Measurements from ENCODE around the gene LMTK2.

Gene LMTK2

DNA sequence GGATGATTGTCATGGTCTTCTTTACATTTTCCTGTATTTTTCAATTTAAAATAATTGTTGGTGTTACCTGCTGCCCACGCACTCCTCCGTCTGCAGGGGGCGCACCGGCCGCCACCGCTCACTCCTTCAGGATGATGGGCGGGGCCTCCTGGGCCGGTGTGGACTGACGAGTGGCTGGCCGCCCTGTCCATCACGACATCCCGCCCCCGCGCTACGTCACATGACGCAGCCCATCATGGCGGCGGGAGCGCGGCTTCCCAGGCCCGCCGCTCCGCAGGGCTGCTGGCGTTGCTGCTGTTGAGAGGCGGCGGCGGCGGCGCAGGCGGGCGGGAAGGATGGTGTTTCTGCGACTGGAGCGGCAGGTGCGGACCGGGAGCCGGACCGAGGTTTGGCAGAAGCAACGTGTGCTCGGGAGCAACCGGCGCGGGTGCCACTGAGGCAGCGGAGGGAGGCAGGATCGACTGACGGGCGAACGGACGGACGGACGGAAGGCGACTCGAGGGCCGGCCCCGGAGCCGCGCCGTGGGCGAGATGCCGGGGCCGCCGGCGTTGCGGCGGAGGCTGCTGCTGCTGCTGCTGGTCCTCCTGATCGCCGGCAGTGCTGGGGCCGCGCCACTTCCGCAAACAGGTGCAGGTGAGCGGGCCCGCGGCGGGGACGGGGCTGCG is at the start of gene LMTK2:
TSS of gene LMTK2 (plus strand) at position 216 of the 666 bp plus-strand sequence. CDS start at position 532, 316 bp downstream.
- TF ChIP-seq, protein P1, sequence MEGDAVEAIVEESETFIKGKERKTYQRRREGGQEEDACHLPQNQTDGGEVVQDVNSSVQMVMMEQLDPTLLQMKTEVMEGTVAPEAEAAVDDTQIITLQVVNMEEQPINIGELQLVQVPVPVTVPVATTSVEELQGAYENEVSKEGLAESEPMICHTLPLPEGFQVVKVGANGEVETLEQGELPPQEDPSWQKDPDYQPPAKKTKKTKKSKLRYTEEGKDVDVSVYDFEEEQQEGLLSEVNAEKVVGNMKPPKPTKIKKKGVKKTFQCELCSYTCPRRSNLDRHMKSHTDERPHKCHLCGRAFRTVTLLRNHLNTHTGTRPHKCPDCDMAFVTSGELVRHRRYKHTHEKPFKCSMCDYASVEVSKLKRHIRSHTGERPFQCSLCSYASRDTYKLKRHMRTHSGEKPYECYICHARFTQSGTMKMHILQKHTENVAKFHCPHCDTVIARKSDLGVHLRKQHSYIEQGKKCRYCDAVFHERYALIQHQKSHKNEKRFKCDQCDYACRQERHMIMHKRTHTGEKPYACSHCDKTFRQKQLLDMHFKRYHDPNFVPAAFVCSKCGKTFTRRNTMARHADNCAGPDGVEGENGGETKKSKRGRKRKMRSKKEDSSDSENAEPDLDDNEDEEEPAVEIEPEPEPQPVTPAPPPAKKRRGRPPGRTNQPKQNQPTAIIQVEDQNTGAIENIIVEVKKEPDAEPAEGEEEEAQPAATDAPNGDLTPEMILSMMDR (IDR thresholded peaks at IDR 0.05; ENCODE audit: poor library complexity, severe bottlenecking), result peak; percentile 97
- no peaks in the 10 kb centered on the region for H3K4me1 ChIP-seq (ENCODE audit: insufficient read depth, poor library complexity, severe bottlenecking)
- H3K27me3 ChIP-seq (ENCODE audit: insufficient read depth, poor library complexity, severe bottlenecking), result no peaks in the 10 kb centered on the region
- peak within 1 kb of the TSS; percentile 89 for H3K4me3 ChIP-seq (ENCODE audit: severe bottlenecking)
- peak; percentile 96 for ATAC-seq (ENCODE audit: low read depth)
- DNase-seq (ENCODE audit: low spot score), result peak; percentile 89
- no peaks in the 10 kb centered on the region for H3K9me3 ChIP-seq (ENCODE audit: severe bottlenecking)
- H3K36me3 ChIP-seq (ENCODE audit: low read depth), result no peaks in the 10 kb centered on the region
- H3K27ac ChIP-seq (ENCODE audit: poor library complexity, severe bottlenecking), result peak within 1 kb of the TSS; percentile 8

DNA sequence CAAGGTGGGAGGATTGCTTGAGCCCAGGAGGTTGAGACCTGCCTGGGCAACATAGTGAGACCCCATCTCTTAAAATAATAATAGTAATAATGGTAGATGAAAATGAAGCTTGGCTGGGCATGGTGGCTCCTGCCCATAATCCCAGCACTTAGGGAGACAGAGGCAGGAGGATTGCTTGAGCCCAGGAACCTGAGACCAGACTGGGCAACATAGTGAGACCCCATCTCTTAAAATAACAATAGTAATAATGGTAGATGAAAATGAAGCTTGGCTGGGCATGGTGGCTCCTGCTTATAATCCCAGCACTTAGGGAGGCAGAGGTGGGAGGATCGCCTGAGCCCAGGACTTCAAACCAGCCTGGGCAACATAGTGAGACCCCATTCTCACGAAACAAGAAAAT is 49.5 kb upstream of the LMTK2 start:
- no peaks in the 10 kb centered on the region for H3K9me3 ChIP-seq (ENCODE audit: severe bottlenecking)
- H3K4me3 ChIP-seq (ENCODE audit: severe bottlenecking), result no peak overlapping the region
- no peaks in the 10 kb centered on the region for H3K36me3 ChIP-seq (ENCODE audit: low read depth)
- H3K4me1 ChIP-seq (ENCODE audit: insufficient read depth, poor library complexity, severe bottlenecking), result peaks cover 20% of the 10 kb centered on the region
- no peaks in the 10 kb centered on the region for H3K27me3 ChIP-seq (ENCODE audit: insufficient read depth, poor library complexity, severe bottlenecking)
- ATAC-seq (ENCODE audit: low read depth), result no peak
- TF ChIP-seq, protein P1 (IDR thresholded peaks at IDR 0.05; ENCODE audit: poor library complexity, severe bottlenecking), result no peak
- no peak for DNase-seq (ENCODE audit: low spot score)
- H3K27ac ChIP-seq (ENCODE audit: poor library complexity, severe bottlenecking), result peak overlapping the region; percentile 39

DNA sequence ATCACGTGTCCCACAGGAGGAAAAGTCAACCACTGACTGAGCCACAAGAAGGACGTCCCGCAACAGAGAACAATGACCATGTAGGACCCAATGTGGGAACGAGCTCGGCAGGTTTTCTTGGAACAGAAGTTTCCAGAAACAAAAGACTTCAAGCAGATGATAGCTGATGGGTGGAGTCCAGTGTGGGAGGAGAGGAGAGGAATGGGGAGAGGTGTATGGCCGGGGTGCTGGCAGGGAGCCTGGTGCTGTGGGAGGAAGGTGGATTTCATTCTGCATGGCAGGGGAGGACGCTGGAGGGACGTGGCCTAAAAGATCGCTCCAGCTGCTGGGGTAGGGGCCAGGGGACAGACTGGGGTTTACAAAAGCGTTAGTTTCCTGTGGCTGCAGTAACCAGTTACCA is 48.5 kb upstream of the LMTK2 start:
- no peaks in the 10 kb centered on the region for H3K36me3 ChIP-seq (ENCODE audit: low read depth)
- no peaks in the 10 kb centered on the region for H3K27me3 ChIP-seq (ENCODE audit: insufficient read depth, poor library complexity, severe bottlenecking)
- no peak overlapping the region for H3K4me3 ChIP-seq (ENCODE audit: severe bottlenecking)
- TF ChIP-seq, protein P1 (IDR thresholded peaks at IDR 0.05; ENCODE audit: poor library complexity, severe bottlenecking), result no peak
- ATAC-seq (ENCODE audit: low read depth) (no peak), DNase-seq (ENCODE audit: low spot score) (no peak)
- no peak overlapping the region for H3K27ac ChIP-seq (ENCODE audit: poor library complexity, severe bottlenecking)
- H3K9me3 ChIP-seq (ENCODE audit: severe bottlenecking), result no peaks in the 10 kb centered on the region
- H3K4me1 ChIP-seq (ENCODE audit: insufficient read depth, poor library complexity, severe bottlenecking), result peaks cover 20% of the 10 kb centered on the region

DNA sequence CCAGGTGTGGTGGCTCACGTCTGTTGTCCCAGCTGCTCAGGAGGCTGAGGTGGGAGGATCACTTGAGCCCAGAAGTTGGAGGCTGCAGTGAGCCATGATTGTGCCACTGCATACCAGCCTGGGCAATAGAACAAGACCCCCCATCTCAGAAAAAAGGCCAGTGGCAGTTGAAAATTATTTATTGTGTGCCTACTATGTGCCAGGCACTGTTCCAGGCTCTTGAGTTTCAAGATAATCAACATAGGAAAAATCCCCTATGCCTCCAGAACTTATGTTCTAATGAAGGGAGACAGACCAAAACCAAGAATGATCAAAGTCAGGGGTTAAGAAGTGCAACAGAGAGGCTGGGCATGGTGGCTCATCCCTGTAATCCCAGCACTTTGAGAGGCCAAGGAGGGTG is 42.4 kb upstream of the LMTK2 start:
- no peaks in the 10 kb centered on the region for H3K4me1 ChIP-seq (ENCODE audit: insufficient read depth, poor library complexity, severe bottlenecking)
- ATAC-seq (ENCODE audit: low read depth) (no peak), DNase-seq (ENCODE audit: low spot score) (no peak)
- H3K27ac ChIP-seq (ENCODE audit: poor library complexity, severe bottlenecking), result no peak overlapping the region
- no peaks in the 10 kb centered on the region for H3K9me3 ChIP-seq (ENCODE audit: severe bottlenecking)
- no peaks in the 10 kb centered on the region for H3K27me3 ChIP-seq (ENCODE audit: insufficient read depth, poor library complexity, severe bottlenecking)
- TF ChIP-seq, protein P1 (IDR thresholded peaks at IDR 0.05; ENCODE audit: poor library complexity, severe bottlenecking), result no peak
- H3K4me3 ChIP-seq (ENCODE audit: severe bottlenecking), result no peak overlapping the region
- H3K36me3 ChIP-seq (ENCODE audit: low read depth), result no peaks in the 10 kb centered on the region

DNA sequence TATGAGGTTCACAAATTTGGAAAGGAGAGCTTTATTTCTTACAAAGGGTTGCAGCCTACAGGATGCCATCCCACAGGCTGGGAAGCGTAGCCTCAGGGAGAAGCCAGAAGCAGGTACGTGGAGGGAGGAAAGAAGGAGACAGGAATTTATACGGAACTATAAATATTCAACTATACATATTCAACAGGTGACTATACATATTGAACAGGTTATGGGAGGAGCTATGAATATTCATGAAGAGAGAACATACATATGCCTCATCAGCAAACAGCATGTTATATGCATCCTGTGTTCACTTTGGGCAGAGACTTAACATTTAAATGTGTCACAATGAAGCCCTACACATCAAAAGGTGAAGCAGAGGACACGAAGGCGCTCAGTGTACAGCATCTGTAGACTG is 40.5 kb upstream of the LMTK2 start:
- Histone ChIP-seq H3K27me3 (ENCODE audit: insufficient read depth, poor library complexity, severe bottlenecking) (no peaks in the 10 kb centered on the region), H3K4me1 (ENCODE audit: insufficient read depth, poor library complexity, severe bottlenecking) (no peaks in the 10 kb centered on the region), H3K9me3 (ENCODE audit: severe bottlenecking) (no peaks in the 10 kb centered on the region), H3K4me3 (ENCODE audit: severe bottlenecking) (no peak overlapping the region), H3K27ac (ENCODE audit: poor library complexity, severe bottlenecking) (no peak overlapping the region), H3K36me3 (ENCODE audit: low read depth) (no peaks in the 10 kb centered on the region)
- DNase-seq (ENCODE audit: low spot score), result no peak
- no peak for ATAC-seq (ENCODE audit: low read depth)
- TF ChIP-seq, protein P1 (IDR thresholded peaks at IDR 0.05; ENCODE audit: poor library complexity, severe bottlenecking), result no peak

Data from RWPE2 (cell line).